Astrocyte of the cerebellum (primary cell): Measurements from ENCODE around the gene SLC44A3.
A peak's percentile ranks its signal among the peaks of the same experiment; 100 is the strongest.

Experiments
- DNase-seq: peaks from one replicate; pipeline ENCODE4 v3.0.0-alpha.2; 2011; ENCODE audit warnings: low read depth
- H3K4me3 ChIP-seq: 2 replicates; pipeline ENCODE4 v1.5.1; 2011; ENCODE audit warnings: mild to moderate bottlenecking, low read depth, low read length, moderate library complexity
- CTCF ChIP-seq: IDR thresholded peaks from 2 replicates; pipeline ENCODE4 v1.5.1; 2012; ENCODE audit warnings: low read length, low read depth, moderate library complexity, mild to moderate bottlenecking; ENCODE audit errors: missing control alignments
- in situ Hi-C: cut with HindIII; loops from 2 replicates; pipeline ENCODE4 v1.10.0; 2017; ENCODE audit warnings: low sequenced_read_pairs

The SLC44A3 gene

DNA sequence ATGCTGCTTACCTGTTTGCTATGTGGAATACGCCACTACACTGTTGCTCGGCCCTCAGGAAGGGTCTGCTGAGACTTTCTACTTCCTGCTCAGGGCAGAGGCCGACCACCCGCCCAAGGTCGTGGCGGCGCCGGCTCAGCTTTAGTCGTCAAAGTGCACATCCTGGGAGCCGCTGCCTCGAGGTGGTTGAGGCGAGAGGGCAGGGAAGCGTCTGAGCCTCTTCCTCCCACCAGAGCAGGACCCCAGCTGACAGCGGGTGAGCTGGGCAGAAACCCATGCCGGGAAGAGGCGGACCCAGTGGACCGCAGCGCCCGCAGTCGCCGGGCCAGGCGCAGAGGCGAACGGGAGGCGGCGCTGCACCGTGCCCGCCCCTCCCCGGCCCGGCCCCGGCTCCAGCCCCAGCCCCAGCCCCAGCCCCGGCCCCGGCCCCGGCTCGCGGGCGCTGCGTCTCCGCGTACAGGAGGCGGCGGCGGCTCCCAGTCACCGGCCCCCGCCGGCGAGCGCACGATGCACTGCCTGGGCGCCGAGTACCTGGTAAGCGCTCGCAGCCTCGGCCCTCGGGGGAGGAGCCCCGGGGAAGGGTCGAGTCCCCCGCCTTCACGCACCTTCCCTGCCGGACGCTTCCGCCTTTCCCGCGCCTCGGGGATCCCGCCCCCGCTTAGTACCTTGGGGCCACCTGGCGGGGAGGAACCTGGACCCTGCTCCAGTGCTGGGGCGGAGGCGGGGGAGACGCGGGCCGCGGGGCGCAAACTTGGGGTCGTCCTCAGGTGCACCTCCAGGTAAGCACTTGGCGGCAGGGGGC, at the start of gene SLC44A3:
Gene SLC44A3, plus strand, starts transcription at position 413 of the 802 bp plus-strand sequence. Its CDS starts 95 bp downstream, at position 508.
- H3K4me3 ChIP-seq, result peak within 1 kb of the TSS; percentile 58
- TF ChIP-seq CTCF, result peak; percentile 17
- peak; percentile 11 for DNase-seq
- in situ Hi-C loops, result no loop called here

GRCh38 chr1:94772230-94772641, 47.9 kb upstream of the SLC44A3 start:
- TF ChIP-seq CTCF, result no peak
- no peak for DNase-seq
- H3K4me3 ChIP-seq, result no peak overlapping the region
- in situ Hi-C loops, result no loop called here

DNA sequence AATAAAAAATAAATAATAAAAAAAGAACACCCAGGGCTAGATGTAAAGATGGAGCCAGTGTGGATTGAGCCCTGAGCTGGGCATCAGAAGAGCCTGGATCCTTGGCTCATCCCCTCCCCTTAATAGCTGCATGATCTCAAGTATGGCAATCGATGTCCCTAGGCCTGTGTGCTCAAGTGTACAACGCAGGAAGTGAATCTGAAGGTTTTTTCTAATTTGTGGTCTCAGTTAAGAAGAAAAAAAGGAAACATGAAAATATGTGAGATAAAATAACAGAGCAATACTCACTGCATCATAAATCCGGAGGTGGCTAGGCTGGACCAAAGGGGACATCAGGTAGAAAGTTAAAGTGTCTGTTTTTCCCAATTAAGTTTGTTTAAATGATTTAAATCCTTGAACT, 47.3 kb upstream of the SLC44A3 start:
- DNase-seq, result no peak
- no peak overlapping the region for H3K4me3 ChIP-seq
- in situ Hi-C loops, result no loop called here
- TF ChIP-seq CTCF, result no peak

- DNase-seq, result no peak
- in situ Hi-C loops, result no loop called here
- no peak overlapping the region for H3K4me3 ChIP-seq
- no peak for TF ChIP-seq CTCF
Measured at GRCh38 chr1:94773296-94773809, 46.8 kb upstream of the SLC44A3 start.

DNA sequence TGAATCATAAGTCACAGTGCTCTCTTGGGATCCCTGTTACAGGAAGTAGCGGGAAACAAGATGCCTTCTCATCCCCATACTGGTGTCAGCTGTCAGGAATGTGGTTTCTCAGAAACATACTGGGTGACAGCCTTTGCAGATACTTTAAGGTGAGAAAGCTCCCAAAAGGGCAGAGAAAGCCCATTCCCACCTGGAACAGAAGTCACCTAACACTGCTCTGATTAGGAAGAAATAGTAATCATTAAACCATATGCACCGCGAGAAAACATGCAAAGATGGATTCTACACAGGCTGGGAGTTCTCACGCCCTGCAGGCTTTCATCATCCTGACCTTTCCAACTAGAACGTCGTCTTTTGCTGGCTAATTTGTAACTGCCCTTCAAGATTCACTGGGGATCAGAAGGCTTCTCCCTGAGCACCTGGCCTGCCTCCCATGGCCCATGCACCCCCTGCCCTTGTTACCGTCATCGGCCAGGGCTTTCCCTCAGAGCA, 46.2 kb upstream of the SLC44A3 start:
- no peak for TF ChIP-seq CTCF
- no peak for DNase-seq
- in situ Hi-C loops, result no loop called here
- no peak overlapping the region for H3K4me3 ChIP-seq

- DNase-seq, result no peak
- no peak overlapping the region for H3K4me3 ChIP-seq
- no peak for TF ChIP-seq CTCF
- in situ Hi-C loops, result loop anchor here (25.0 kb wide), 1 partner anchor 239 kb away; the partner anchor contains the start of gene F3
Measured at GRCh38 chr1:94776474-94776873, 43.7 kb upstream of the SLC44A3 start.
